PC-9 (cell line): ENCODE data around the gene FOSL2.

Experiments used
- CTCF ChIP-seq: fragments of 200-600 bp; sonication (generic); conservative IDR thresholded peaks from 2 replicates; pipeline ENCODE4 v1.6.1; 2017; ENCODE audit warnings: mixed run types, antibody characterized with exemption, mild to moderate bottlenecking, moderate library complexity
- EZH2 ChIP-seq: fragments of 200-600 bp; sonication (generic); IDR thresholded peaks from 2 replicates; pipeline ENCODE4 v1.8.0; 2017; ENCODE audit warnings: antibody characterized with exemption, low read depth

DNA sequence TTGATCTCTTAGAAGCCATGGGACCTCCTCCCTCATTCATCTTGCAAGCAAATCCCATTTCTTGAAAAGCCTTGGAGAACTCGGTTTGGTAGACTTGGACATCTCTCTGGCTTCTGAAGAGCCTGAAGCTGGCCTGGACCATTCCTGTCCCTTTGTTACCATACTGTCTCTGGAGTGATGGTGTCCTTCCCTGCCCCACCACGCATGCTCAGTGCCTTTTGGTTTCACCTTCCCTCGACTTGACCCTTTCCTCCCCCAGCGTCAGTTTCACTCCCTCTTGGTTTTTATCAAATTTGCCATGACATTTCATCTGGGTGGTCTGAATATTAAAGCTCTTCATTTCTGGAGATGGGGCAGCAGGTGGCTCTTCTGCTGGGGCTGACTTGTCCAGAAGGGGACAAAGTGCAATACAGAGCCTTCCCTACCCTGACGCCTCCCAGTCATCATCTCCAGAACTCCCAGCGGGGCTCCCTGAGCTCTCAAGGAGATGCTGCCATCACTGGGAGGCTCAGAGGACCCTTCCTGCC, 20.0 kb downstream of the FOSL2 start:
- no peak for TF ChIP-seq CTCF
- no peak for TF ChIP-seq EZH2
